HG03095 (cell line): ENCODE measurements around the gene FAM135A.
"Not testable (repeated sequence)": the region's sequence is repeated elsewhere in the genome, so short reads cannot be mapped to it uniquely, and the experiment has no call there.

ENCODE experiments used
- ATAC-seq: cut with Tn5 transposase; IDR thresholded peaks from one replicate; pipeline ENCODE4 v1.9.1; 2021; ENCODE audit warnings: moderate library complexity; ENCODE audit not compliant: unreplicated experiment

FAM135A gene

DNA sequence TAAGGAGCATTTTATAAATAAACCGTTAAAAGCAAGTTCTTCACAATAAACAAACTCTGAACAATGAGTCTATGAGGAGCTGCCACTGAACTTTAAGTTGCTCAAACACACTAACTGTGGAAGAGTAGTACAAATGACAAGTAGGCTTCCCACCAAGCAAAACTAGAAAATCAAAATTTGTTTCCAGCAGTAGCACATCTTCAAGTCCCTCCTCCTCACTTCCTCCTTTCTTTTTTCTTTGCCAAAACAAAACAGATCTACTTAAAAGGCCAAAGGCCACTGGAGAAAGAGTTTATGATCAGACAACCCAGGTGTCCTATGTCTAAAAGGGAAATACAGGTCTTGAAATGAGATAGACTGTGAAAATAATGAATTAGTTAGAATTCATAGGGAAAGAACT, 17.1 kb upstream of the FAM135A start:
- no peak for ATAC-seq

DNA sequence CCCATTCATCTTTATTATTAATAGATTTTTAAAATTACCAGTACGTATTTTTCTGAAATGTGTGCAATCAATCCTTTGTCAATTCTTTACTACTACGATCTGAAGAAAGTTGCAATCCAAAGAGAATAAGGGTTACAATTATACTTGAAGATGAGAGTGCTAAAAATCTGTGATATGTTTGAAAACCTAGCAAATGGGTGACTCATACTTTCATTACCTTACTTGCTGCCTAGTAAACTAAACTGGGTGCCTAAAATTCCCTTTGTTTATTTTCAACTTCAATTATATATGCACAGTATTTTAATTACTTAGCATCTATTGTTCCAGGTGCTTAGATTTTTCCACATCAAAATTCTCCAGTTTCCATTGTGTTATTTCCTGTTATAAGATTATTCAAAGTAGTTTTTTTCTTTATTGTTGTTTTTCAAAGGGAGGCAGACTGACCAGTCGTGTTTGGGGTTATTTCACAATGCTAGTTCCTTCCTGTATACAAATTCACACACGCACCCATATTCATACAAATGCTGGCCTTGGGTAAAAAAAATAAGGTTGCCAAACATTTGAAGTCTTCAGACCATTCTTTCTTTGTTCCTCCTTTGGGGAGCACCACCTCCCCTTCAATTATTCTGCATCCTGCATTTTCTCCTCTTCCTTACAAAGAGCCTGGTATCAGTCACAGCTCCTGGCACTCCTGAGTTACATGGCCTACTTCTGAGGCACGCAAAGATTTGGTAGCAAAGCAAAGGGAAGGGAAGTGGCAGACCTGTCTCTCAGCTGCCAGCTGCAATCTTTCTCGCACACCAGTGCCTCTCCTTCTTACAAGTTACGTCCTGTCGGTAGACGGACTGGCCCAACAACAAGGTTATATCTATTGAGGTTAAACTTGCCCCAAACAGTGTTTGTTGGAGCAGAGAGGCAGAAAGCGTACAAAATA, 16.2 kb upstream of the FAM135A start:
- no peak for ATAC-seq

DNA sequence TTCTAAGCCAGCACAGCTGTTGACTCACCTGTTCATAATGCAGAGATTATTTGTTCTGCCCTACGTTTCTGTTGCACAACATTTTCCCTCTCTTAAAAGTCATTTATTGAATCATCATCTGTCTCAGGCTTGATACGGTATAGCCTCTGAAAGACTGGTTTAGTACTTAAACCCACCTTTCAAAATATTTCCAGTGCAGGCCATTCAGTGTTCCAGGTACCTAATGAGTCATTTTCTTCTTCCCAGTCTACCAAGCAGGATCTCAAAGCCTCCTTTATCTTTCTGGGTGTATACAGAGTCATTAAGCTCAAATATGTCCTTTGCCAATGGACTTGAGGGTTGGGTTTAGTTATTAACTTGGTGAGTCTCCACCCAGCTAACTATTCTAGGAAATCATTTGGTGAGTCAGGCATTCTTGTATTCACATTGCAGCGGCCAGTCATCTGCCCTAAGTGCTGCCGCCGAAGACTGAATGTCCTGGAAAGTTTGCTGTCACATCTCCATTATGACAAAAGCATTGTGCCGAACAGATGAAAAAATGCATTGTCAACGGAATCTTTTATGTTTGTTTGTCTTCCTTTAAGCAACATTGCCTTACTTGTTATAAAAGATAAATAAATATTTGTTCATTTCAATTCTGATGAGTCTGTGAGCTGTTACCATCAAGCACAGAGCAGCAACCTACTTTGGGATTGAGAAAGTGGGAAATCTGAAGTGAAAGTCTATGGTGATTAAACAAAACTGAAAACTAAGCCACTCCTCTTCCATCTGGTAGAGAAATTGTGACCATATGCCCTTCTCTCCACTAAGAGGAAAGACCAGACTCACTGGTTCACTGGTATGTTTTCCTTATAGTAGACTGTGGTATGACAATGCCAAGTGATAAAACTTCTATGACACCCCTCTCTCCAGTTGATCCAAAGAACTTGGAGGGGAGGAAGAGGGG, 14.3 kb upstream of the FAM135A start:
- ATAC-seq = no peak

DNA sequence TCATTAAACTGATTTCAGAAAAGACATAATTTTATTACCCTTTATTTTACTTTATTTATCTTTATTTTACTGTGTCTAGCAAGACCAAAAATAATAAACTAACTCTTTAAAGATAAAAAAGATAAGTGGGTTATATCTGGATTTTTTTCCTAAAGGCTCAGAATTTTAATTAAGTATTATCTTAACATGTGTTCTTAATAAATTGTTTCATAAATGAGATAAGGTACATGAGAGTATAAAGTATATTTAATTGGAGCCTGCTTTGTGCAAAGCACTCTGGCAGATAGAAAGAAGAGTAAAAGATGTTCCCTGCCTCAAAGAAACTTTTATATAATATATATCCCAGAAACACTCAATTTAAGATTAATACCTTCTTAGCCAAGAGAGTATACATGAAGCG, 8.7 kb upstream of the FAM135A start:
- ATAC-seq = no peak

DNA sequence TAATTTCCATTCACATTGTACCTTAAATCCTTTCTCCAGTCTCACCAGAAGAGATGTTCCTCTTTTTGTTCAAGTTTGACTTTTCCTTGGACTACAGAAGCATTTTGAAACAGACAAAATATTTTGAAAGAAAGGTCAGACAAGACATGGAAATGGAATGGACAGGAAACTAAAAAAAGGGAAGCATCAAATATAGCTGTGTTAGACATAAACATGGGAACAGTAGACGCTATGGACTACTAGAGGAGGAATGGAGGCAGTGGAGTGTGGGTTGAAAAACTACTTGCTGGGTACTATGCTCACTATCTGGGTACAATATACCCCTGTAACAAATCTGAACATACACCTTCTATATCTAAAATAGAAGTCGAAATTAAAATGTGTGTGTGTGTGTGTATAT, 4.1 kb upstream of the FAM135A start:
- ATAC-seq = no peak

DNA sequence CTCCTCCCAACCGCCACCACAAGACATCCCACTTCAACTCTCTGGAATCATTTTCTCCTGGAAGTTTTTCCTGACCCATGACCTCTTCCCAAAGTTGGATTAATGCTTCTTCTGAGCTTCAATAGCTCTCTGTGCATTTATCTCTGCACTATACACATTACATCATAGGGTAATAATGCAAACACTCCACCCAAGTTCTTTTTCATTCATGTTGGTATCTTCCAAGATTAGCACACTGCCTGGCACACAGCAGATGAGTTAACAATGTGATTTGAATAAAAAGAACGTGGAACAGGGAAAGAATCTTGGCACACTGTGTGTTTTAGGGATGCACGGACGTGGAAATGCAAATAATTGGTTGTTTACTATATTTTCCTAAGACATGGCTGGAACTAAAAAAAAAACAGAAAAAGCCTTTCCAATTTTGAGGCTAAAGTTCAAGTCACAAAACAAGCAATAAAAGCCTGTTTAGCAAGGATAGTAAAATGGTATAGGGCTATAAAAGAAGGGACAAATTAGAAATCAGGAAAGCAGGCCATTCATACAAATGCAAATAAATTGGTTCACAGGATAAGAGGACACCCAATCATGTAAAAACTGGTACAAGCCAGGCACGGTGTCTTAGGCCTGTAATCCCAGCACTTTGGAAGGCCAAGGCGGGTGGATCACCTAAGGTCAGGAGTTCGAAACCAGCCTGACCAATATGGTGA, 1.6 kb upstream of the FAM135A start:
- ATAC-seq = no peak

DNA sequence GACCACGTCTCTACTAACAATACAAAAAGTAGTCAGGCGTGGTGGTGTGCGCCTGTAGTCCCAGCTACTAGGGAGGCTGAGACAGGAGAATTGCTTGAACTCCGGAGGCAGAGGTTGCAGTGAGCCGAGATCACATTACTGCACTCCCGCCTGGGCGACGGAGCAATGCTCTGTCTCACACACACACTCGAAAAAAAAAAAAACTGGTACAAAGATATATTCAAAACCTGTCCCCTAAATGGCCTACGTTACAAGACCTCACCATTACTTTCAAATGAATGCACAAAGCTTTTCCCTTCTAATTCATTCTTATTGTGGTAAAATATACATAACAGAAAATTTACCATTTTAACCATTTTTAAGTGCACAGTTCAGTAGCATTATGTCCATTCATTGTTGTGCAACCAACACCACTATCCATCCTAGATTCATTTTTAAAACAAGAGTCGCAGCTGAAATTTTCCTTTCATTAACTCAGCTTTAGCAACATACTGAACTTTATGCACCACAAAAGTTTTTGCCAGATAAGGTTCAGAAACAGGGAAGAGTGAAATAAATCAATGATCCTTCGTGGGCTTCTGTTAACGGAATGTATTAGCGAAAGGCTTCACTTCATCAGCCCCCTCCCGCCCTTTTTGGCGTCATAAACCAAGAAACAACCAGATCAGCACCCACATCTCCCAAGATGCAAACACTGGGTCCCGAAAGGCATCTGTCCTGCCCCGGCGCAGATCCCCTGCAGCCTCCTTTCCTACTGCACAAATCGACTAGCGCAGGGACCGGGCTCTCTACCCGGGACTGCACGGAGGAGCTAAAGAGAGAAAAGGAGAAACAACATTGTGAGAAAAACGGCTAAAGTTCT, 825 bp upstream of the FAM135A start:
- peak; percentile 17 for ATAC-seq

DNA sequence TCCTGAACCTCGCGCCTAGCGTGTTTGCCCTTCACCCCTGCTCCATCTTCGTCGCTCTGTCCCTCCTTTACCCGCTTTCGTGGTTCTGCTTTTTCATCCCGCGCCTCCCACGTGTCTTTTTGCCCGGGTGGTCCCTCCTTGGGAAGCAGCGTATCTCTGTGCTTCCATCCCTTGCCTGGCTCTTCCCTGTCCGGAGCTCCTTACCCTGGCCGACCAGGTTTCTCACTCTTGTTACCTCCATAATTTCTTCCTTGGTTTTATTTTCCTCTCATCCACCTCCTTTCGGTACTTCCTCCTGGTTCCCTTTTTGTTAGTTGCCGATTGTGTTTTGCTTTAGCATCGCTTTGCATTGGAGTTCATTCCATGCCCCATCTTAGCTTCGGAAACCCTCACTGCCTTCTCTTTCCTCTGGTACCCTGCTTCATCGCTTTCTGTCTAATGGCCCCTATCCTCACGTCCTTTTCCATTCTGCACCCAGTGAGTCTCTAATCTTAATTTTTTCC, 735 bp downstream of the FAM135A start:
- no peak for ATAC-seq

DNA sequence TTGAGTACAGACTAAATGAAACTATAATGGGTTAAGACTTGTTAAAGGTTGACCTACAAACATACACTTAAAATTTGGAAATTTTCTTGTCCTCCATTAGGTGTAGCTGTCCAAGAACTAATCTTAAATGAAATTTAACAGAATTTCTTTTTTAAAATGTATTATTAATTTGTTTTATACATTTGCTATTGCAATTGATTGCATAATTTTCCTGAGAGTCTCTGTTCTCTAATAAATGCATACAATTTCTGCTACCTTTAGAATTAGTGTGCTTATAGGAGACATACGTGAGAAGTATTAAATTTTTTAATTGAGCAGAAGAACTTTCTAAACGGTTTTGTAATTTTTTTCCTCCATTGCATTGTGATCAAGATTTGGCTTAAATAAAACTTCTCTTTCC, 1.5 kb downstream of the FAM135A start:
- ATAC-seq = no peak

DNA sequence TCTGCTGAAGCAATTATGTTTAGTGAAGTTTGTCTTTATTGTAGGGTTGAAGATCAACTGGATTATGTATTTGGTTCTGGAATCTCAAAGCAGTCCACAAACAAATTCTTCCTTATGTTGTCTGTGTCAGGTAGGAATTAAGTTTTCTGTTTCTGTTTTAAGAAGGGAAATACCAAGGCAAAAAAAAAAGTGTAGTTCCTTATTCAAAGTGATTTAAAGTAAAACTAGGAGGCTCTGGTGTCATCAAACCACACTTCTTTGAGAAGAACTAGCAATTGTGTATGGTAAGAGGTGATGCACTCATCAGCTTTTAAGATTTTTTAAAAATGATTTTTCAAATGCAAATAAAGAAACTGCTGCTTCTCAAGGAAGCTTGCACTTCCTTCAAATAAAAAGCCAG, 1.9 kb downstream of the FAM135A start:
- no peak for ATAC-seq

DNA sequence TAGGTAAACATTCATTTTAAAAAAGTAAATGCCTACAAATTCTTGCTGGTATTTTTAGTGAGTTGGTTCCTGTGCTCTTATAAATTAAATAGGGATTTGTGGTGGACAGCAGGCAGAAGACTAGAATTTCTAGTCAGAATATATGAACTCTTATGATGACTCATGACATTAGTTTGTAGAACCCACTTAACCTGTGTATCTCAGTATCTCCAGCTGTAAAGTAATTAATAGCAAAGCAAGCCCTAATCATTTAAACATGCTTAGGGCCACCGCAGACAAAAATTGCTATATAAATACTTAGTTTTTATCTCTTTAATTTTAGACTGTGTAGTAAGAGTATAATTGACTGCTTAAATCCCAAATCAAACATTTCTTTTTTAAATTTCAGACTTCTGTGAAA, 2.4 kb downstream of the FAM135A start:
- ATAC-seq = no peak

DNA sequence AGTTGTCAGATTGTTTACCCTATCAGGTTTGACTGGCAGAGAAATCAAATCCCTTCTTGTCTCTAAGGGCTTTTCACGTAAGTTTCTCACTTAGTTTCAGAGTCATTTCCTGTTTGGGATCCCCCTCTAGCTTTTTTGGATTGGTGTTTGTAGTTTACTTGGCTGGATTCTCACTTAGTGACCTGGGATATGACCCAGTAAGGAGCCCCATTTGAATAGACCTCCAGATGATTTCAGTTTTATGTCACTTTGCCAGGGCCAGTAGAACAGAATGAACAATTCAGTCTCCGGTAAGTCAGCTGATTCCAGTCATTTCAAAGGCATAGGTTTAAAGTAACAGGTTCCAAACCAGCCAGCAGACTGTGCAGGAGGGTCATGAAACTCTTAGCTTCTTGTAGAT, 8.2 kb downstream of the FAM135A start:
- ATAC-seq = no peak

DNA sequence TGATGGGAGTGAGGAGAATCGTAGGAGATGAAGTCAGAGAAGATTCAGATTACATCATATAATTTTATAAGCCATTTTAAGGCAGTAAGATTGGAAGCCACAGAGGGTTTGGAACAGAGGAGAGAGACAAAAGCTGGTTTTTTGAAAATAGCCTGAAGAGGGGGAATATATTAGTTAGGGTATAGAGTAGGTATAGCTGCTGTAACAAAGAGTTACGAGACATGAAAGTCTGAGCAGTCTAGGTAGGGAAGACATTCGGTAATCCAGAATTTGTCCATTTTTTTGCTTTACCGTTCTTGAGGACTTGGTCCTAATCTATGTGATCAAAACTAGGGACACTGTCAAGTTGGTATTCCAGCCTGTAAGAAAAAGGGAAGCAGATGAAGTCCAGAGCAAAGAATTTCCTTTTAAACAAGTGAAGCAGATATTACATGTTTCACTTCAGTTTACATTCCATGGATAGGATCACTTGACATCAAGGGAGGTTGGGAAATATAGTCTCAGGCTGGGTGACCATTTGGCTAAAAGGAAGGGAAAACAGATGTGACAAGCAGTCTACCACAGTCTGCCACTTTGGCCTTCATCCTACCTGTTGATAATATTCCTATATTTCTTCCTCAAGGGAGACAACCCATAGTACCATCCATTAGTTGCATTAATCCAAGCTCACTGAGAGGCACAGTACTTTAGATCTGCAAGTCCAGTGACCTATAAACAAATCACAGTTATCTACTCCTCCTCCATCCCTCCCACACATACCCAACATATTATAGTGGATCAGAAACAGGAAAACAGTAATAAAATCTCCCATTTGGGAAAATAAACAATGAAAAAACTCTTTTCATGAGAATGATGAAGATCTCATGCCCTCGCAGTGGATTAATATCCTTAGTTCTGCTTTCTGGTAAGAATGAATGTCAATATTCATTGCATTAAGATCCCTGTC, 10.2 kb downstream of the FAM135A start:
- no peak for ATAC-seq

DNA sequence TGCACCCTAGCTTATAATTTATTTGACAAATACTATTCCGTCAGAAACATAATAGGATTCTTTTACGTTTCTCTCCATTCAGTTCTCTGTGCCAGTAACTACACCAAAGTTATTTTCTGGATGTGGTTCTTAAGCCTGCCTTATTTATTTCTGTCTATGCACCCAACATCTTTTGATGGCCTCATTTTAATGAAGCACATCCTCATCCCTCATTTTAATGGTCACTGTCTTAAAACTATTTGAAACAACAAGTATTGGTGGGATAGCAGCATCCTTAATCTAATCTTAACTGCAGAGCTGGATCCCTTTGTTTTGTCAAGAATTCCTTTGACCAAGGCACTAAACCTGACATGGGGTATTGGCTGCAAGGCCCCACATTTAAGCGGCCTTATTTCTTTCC, 11.0 kb downstream of the FAM135A start:
- ATAC-seq = no peak

DNA sequence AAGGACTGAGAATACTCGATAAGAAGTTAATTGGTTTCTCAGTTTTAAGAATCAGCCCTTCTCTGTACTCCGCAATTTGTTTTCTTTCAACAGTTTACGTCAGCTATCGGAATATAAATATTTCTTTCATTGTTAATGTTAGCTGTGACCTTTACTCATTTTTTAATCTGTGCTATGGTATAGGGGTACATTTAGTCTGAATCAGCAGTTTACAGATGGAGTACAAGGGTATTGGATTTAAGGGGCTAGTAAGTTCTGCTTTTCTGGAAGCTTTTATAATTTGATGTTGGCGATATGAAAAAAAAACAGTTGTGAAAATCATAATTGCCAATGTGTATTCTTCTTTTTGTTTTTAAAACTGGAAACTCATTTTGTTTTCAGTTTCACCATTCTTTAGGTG, 23.0 kb downstream of the FAM135A start:
- no peak for ATAC-seq

DNA sequence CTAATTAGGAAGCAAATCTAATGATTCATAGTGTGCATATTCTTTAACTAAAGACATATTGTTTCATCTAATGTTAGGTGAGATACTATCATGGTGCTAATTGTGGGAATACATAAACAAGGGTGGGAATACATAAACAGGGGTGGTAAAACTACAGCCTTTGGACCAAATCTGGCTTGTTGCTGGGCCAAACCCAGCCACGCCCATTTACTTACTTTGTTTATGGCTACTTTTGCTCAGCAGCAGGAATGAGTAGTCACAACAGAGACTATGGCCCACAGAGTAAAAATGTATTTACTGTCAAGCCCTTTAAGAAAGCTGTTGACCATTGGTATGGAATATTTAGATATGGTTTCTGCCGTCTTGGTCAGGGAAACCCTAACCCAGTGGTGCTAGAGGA, 31.7 kb downstream of the FAM135A start:
- ATAC-seq = no peak

DNA sequence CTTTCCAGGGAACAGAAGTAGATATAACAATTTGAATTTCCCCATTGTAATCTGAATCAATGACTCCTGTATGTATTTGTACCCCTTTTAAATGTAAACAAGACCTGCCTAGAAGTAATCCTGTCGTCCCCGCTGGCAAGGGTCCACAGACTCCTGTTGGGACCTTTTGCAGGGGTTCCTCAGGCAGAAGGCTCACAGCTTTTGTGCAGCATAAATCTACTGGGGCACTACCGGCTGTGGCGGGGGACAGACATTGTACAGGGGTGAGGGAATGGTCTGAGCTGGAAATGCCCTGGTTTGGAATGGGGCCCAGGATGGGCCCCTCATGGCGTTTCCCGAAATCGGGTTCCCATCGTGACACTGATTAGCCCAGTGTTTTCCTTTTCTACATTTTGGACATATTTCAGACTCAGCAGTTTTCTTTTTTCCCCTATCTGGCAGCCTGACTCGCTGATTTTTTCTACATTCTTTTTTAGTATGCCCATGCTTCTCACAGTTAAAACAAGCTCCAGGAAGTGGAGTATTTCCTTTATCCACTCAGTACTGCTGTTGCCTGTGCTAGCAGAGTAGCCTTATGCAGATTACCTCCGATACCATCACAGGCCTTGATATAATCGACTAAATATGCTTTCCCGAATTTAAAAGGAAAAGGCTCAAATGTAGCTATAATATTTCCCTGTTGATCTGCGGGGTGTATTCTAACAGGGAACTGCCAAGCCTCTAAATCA, 34.2 kb downstream of the FAM135A start:
- ATAC-seq = not testable (repeated sequence)

DNA sequence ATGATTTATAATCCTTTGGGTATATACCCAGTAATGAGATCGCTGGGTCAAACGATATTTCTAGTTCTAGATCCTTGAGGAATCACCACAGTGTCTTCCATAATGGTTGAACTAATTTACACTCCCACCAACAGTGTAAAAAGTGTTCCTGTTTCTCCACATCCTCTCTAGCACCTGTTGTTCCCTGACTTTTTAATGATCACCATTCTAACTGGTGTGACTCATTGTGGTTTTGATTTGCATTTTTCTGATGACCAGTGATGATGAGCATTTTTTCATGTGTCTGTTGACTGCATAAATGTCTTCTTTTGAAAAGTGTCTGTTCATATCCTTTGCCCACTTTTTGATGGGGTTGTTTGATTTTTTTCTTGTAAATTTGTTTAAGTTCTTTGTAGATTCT, 40.6 kb downstream of the FAM135A start:
- not testable (repeated sequence) for ATAC-seq
